Right cardiac atrium (tissue), 5 donors: ENCODE measurements around the gene COL24A1. TPM values are rescaled to one million over a fixed set of nuclear protein-coding genes. Genes with fewer than 3 reads are reported as not detected.
A peak's percentile ranks its signal among the peaks of the same experiment; 100 is the strongest.

Source experiments
- ATAC-seq, 2 donors: fragments of 200-7000 bp; cut with Tn5 transposase; one replicate each; pipeline versions ENCODE4 v1.8.0 to v1.9.1; 2020; ENCODE audit warnings: moderate library complexity in 2 of 2, mild to moderate bottlenecking in 1 of 2
- DNase-seq, 3 donors: peaks; one replicate each; pipeline ENCODE4 v3.0.0-alpha.2; 2020
- H3K27ac ChIP-seq: one replicate; pipeline ENCODE4 v1.5.1; 2013; ENCODE audit warnings: mild to moderate bottlenecking, low read length, control low read depth, moderate library complexity
- H3K27me3 ChIP-seq: one replicate; pipeline ENCODE4 v1.6.1; 2013; ENCODE audit not compliant: control insufficient read depth, insufficient read depth
- H3K4me1 ChIP-seq: one replicate; pipeline ENCODE4 v1.6.1; 2013; ENCODE audit warnings: low read length; ENCODE audit not compliant: control insufficient read depth, insufficient read depth
- H3K4me3 ChIP-seq: one replicate; pipeline ENCODE4 v1.5.1; 2013; ENCODE audit warnings: low read length, control low read depth
- H3K9me3 ChIP-seq: one replicate; pipeline ENCODE4 v1.6.1; 2013; ENCODE audit warnings: low read length; ENCODE audit not compliant: control insufficient read depth
- WGBS: extraction: QIAGEN DNeasy Blood & Tissue Kit; methylation state at CpG from one replicate; pipeline ENCODE4 v1.1.7; 2013; 5-methylcytosine and 5-hydroxymethylcytosine counted together
- intact Hi-C, 4 donors: fragments of 100-400 bp; cut with DNase I; formaldehyde crosslinking; loops; one replicate each; pipeline versions ENCODE4 v1.11.0 to v1.14.0; 2022 to 2023
- polyA plus RNA-seq: library from polyadenylated mRNA; stranded (reverse); fragments of 200-250 nt; gene quantifications from one replicate; pipeline ENCODE4 v1.2.3, GENCODE V29; 2013
- total RNA-seq, 4 donors: library from RNA; stranded (reverse); fragmentation: NEBNext Ultra II Directional; extraction: Animal tissue kit (Norgen Biotek cat#: 25700); gene quantifications; one replicate each; pipeline ENCODE4 v1.2.1, GENCODE V29; 2021
- donor health status: healthy with polysubstance abuse.
- donor health status: DM: no; HTN: yes; CAD: no.
- donor health status: DM: no; HTN: no; CAD: no.
- donor health status: DM: no; HTN: yes; CAD: no; lungs with severe emphysema.
- donor health status: DM: yes; HTN: yes; CAD: no.

Gene COL24A1
- total and polyA plus RNA-seq, 5 donors = 0.93 to 6.9 (median 4.7) TPM

- Histone ChIP-seq H3K27me3 (no peaks in the 10 kb centered on the region), H3K4me1 (no peaks in the 10 kb centered on the region), H3K27ac (no peak overlapping the region), H3K4me3 (no peak overlapping the region), H3K9me3 (no peaks in the 10 kb centered on the region)
- ATAC-seq = no peak
- DNase-seq = no peak
- intact Hi-C loops = no loop called here
- 91% methylated on average over 9 of the region's 9 CpGs for WGBS
Observed at GRCh38 chr1:85683292-85684025, 473.1 kb downstream of the COL24A1 start.

- WGBS = 21% methylated on average over 2 of the region's 2 CpGs
- intact Hi-C loops = no loop called here
- Histone ChIP-seq H3K9me3 (no peaks in the 10 kb centered on the region), H3K27me3 (no peaks in the 10 kb centered on the region), H3K27ac (no peak overlapping the region), H3K4me3 (no peak overlapping the region), H3K4me1 (no peaks in the 10 kb centered on the region)
- ATAC-seq (peak; percentile 65 to 80), DNase-seq (no peak)
Observed at GRCh38 chr1:85681087-85681486, 475.5 kb downstream of the COL24A1 start.

Other genes starting within 250 kb of the COL24A1 start
- gene ODF2L, start 239.6 kb upstream of the COL24A1 start, total RNA-seq = 10 to 100 TPM in 3 of 4 donors, 1 to 10 TPM in 1; 9.9 to 17.1 (median 12.4) TPM
- 12.8 TPM for gene ODF2L, start 239.6 kb upstream of the COL24A1 start, polyA plus RNA-seq